HG03097 (cell line): ENCODE data around the gene LTB.
"Not testable (repeated sequence)": the region's sequence is repeated elsewhere in the genome, so short reads cannot be mapped to it uniquely, and the experiment has no call there.

ENCODE experiments used
- ATAC-seq: cut with Tn5 transposase; IDR thresholded peaks from one replicate; pipeline ENCODE4 v1.9.1; 2021; ENCODE audit not compliant: unreplicated experiment, low FRiP score

Gene LTB

DNA sequence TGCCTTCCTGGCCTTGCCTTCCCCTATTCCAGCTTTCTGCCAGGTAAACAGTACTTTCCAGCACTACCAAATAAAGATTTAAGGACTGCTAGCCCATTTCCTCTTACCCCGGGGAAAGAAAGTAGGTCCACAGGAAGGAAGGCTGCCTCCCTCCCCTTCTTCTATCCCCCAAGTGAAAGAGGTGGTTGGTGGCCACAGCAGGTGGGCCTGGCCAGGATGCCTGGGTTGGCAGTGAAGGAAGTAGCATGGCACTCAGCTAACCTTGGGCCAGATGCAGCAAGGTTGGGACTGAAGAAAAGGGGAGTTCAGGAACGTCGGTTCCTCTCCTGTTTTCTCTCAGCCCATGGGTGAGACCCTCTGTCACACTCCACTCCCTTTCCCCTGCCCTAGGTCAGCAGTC lies 25.9 kb downstream of the LTB start:
- ATAC-seq, result no peak

- ATAC-seq, result not testable (repeated sequence)
Measured at GRCh38 chr6:31551371-31551770, 30.9 kb downstream of the LTB start.

DNA sequence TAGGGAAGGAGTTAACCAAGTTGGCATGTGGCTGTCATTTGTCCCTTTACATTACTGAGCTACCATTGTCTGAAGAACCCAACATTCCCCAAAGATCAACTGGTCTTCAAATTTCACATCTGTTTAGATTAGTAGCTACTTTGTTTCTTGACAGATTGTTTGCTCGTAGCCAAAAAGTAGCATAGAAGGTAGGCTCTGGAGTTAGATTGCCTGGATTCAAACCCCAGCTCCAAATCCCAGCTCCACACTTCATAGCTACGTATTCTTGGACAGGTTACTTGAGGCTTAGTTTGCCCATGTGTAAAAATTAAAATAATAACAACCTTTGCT lies 33.7 kb downstream of the LTB start:
- no peak for ATAC-seq

DNA sequence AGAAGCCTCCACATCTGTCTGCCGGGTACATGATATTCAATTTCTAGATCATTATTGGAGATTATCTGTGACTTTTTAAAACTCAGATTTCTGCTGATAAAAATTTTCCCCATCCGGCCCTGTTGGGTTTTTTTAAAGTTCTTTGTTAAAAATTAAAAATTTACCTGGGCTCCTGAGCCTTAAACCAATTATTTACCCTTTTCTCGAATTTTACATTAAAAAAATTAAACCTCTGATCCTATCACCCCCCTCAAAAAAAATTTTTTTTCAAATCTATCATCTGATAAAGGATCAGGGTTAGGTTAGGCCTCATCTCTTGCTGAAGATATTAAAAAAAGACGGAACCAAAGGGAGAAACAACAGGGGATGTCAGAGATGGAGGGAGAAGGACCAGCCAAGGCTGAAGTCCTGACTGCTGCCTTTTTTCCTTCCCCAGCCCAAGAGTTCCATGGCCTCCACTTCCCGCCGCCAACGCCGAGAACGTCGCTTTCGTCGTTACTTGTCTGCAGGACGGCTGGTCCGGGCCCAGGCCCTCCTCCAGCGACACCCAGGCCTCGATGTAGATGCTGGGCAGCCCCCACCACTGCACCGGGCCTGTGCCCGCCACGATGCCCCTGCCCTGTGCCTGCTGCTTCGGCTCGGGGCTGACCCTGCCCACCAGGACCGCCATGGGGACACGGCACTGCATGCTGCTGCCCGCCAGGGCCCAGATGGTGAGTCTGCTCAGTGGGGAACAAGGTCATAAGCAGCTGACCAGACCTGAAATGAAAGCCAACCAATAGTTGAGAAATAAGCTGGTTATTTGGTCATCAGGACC lies 34.3 kb downstream of the LTB start:
- no peak for ATAC-seq

DNA sequence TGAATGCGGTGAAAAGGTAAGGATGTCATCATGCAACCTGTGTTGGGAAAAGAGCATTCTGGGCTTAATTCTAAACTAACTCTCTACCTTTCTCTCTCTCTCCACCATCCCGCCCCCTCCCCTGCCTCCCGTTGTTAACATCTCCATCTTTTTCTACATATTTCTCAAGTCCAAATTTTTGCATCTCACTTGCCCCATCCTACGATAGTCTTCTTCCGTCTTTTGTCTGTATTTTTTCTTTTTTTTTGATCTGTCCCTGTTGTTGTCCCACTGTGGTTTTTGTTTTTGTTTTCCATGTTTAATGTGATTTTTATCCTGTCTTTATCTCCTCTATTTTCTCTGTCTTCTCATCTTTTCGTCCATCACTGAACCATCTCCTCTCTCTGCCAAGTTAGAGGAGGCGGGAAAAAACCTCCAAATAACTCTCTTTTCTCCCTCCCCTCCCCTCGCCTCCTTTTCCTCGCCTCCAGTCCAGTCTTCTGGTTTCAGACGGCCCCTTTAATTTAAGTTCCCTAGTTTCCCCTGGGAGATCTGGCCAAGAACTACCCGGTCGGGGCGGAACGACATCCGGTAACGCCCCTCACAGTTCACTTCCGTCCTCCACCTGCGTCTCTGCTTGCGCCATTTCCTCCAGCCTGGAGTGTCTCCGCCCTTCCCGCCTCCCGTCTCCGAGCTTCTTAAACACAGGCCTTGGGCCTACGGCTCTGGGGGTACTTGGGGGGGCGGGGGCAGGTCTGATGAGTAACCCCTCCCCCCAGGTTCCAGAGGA lies 35.1 kb downstream of the LTB start, which contains the start of gene NFKBIL1:
TSS of gene NFKBIL1 (plus strand) at position 651 of the 769 bp plus-strand sequence. CDS start at position 738, 87 bp downstream.
- ATAC-seq, result peak; percentile 53

GRCh38 chr6:31546339-31546957 lies 35.8 kb downstream of the LTB start, which contains the start of gene ATP6V1G2:
Gene ATP6V1G2, minus strand, starts transcription at chr6:31546608. Its CDS starts 49 bp downstream, at chr6:31546559.
- peak; percentile 45 for ATAC-seq

GRCh38 chr6:31545291-31545690 lies 36.9 kb downstream of the LTB start:
- ATAC-seq, result no peak

GRCh38 chr6:31544676-31545075 lies 37.5 kb downstream of the LTB start:
- ATAC-seq, result no peak

GRCh38 chr6:31543639-31544038 lies 38.6 kb downstream of the LTB start:
- ATAC-seq, result no peak

- ATAC-seq, result peak; percentile 58
Measured at GRCh38 chr6:31541658-31542521, 40.3 kb downstream of the LTB start, which contains the start of gene DDX39B. Gene DDX39B, minus strand, starts transcription at chr6:31542003. Its CDS starts 1,471 bp downstream, at chr6:31540532.

DNA sequence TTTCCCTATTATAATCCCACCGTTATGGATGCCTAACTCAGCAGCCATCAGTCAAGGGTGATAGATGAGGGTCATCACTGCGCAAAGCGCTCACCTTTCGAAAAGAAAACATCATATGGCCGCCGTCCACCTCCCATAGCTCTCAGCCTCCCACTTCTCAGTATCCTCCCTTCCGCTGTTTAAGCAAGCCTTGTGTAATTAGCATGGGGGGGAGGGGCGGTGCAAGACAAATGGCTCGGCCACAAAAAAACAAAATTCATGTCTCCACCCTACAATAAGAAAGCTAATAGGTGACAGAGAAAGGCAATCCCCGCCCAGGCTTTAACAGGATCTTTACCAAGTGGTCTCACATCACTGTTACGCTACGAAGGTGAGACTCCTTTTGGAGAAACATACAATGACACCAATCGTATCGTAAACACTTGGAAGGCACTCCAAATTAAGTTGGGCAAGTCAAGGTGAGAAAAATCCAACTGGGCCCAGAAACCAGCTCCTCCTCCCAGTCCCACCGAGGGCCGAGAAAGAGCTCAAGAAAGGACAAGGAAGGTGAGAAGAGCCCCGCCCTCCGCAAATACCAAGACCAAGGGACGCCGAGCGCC lies 41.1 kb downstream of the LTB start:
- ATAC-seq, result no peak

- no peak for ATAC-seq
Measured at GRCh38 chr6:31540640-31541039, 41.6 kb downstream of the LTB start.

- no peak for ATAC-seq
Measured at GRCh38 chr6:31538805-31539400, 43.3 kb downstream of the LTB start.

- ATAC-seq, result no peak
Measured at GRCh38 chr6:31535538-31536324, 46.5 kb downstream of the LTB start.

DNA sequence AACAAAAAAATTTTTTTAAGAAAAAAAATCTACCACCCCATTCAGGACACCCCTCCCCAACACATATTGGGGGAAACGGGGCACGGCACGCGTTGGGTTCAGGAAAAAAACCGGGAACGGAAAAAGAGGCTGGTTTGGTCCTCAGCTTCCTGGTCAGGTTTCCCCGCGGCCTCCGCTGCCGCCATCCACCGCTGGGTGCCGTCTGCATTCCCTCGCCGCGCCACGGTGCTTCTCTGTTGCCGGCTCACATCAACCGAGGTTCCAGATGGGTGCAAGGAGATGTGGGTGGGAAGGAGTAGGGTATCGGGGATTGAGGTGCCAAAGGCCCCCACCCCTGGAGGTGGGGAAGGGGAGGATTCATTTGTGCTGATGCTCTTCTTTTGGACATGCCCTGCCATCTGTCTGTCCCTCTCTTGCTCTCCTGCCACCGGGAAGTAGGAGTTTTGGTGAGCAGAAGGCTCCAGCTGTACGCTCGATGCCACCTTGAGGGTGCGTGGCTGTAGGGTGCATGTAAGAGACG lies 47.6 kb downstream of the LTB start:
- no peak for ATAC-seq

DNA sequence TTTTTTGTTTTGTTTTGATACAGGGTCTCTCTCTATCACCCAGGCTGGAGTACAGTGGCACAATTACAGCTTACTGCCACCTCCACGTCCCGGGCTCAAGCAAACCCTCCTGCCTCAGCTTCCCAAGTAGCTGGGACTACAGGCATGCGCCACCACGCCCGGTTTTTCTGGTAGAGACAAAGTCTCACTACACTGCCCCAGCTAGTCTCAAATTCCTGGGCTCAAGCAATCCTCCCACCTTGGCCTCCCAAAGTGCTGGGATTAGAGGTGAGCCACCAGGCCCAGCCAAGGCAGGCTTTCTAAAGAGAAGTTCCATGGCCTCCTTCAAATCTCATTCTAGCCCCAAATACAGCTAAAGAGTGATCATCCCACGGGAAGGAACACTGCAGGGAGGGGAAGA lies 48.2 kb downstream of the LTB start:
- ATAC-seq, result no peak

DNA sequence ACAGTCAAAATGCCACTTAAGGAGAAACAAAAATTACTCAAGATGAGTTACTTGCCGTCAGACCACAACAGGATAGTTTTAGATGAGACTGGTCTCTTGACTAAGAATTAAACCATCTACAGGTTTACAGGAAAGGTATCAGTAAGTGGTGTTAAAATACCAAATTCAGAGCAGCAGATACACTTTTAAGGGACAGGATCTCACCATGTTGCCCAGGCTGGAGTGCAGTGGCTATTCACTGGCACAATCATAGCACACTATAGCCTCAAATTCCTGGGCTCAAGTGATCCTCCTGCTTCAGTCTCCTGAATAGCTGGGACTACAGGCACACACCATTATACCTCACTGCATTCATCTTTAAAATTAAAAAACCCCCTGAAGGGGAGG lies 48.8 kb downstream of the LTB start:
- no peak for ATAC-seq

DNA sequence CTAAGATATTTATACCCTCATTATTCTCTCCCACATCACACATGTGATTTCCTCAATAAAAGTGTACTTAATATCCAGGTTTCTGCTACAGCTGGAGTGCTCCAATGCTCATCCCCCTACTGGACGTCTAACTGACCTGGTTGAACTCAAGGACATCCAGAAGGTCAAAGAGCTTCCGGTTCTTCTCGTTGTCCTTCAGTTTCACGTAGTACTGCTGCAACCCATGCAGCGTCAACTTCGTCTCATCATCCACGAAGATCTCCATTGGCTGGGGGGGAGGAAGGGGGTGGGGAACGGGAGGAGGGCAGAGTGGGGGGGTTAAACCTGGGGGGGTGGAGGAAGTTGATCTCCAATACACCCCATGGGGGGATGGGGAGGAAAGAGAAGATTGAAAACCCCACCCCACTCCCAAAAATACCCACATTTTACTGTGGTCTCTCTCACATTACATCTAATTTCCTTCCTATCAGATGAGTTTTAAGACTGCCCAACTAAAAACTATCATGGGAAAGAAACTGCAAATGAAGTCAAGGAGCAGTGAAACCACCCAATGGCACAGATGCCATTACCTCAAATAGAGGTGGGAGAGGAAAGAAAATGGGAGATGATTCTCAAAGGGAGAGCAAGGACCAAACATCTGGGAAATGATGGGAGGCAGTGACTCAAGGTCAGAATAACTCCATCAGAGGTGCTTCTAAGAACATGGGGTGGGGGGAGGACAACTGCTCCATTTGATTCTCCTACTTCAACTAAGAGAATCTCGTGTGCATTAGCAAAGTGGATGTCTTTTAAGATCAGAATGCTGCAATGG lies 49.4 kb downstream of the LTB start:
- ATAC-seq, result no peak
